ENCODE measurements around the gene PRR33.

PRR33 gene

DNA sequence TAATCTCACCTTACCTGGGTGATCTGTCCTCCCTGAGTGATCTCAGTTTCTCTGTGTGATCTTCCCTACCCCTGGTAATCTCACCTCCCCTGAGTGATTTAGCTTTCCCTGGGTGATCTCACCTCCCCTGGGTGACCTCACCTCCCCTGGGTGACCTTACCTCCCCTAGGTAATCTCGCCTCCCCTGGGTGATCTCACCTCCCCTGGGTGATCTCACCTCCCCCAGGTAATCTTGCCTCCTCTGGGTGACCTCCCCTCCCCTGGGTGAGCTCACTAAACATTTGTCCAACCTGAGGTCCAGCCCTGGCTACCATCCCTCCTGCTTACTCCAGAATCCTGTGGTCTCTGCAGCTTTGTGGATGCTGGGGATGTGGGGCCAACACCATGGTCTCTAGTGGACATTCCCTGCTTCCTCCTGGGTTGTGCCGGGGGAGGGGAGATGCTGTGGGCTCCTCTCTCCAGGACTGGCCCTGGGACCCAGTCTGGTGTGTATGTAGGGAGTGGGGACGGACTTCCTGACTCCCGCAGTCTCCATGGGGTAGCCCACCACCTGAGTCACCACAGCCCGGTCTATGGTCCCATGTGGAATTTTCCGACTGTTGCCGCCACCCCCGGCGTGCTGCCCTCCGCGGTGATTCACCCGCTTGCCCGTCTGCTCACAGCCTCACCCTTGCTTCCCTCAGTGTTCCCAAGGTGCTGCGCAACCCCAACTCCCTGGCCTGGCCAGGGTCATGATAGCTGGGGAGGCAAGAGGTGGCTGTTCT lies 28.9 kb downstream of the PRR33 start:
- DNase-seq (ENCODE audit: low spot score) = no peak

DNA sequence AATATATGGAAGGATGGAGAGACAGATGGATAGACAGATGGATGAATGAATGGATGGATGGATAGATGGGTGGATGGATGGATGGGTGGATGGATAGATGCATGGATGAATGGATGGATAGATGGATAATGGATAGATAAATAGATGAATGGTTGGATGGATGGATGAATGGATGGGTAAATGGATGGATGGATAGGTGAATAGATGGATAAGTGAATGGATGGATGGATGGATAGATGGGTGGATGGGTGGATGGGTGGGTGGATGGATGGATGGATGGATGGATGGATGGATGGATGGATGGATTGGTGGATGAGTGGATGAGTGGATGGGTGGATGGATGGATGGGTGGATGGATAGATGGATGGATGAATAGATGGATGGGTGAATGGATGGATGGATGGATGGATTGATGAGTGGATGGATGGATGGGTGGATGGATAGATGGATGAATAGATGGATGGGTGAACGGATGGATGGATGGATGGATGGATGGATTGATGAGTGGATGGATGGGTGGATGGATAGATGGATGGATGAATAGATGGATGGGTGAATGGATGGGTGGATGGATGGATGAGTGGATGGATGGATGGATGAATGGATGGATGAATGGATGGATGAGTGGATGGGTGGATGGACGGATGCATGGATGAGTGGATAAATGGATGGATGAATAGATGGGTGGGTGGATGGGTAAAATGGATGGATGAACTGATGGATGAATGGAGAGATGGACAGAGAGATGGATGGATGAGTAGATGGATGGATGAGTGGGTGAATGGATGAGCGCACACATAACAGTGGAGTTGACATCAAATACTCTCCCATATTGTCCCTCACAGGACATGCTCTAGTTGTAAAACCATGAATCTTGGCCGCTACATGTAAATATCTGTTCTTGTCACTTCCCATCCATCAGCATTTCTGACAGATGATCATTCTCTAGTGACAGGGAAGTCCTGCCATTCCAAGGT lies 30.0 kb downstream of the PRR33 start:
- DNase-seq (ENCODE audit: low spot score) = no peak

DNA sequence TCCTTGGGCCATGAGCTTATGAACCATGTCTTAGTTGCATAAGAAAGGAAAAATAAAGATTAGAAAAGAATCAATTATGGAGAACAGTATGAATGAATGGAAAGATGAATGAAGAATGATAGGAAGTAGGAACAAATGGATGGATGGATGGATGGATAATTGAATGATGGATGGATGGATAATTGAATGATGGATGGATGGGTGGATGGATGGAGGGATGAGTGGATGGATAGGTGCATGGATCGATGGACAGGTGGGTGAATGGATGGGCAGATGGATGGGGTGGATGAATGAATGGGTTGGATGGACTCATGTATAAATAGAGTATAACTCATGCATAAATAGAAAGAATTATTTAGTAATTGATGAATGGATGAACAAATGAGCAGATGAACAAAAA lies 31.6 kb downstream of the PRR33 start:
- DNase-seq (ENCODE audit: low spot score) = no peak

DNA sequence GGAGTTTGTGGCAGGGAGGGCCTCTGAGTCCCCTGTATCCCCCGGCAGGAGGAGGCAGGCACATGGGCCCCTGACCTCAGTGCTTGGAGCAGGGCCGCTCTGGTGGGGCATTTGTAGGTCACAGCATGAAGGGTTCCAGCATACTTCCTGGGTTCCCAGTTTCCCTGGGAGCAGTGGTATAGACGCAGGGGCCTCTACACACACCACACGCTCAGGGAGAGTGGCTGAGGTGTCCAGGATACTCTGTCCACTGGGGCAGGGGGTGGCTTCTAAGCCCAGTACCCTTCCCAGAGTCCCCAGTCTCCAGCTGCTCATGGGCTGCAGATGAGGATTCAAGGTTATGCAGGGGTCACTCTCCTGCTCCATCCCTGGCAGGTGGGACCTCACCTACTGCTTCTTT lies 32.7 kb downstream of the PRR33 start:
- no peak for DNase-seq (ENCODE audit: low spot score)

DNA sequence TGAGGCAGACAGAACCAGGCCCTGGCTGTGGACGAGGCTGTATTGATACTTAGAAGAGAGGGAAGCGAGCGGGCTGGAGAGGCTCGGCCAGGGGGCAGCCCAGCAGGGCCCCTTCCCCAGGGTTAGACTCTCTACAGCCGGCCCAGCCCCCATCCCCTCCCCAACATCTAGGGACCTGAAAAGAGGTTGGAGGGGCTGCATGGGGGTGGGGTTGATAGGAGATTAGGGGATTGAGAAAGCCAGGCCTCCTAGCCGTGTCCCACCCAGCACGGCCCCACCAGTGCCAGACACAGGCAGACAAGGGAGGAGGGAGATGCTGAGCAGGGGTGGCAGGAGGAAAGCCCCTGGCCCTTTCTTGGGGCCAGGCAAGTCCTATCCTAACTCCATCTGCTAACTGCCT lies 33.1 kb downstream of the PRR33 start:
- no peak for DNase-seq (ENCODE audit: low spot score)

DNA sequence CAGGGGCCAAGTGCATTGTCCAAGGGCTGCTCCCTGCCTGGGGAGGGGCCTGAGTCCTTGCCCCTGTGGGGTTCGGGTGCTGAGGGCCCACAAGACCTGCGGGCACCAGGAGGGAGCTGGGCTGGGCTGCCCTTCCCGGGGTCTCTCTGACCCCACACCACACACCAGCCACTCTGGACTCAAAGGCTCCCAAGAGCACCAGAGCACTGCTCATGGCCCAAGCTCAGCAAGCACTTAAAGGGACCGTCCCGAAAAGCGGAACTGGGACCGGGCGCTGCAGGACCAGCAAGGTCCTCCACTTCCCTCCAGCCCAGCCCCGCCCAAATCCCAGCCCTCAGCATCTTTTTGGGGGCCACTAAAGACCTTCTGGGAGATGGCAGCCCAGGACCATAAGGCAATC lies 33.5 kb downstream of the PRR33 start:
- no peak for DNase-seq (ENCODE audit: low spot score)

DNA sequence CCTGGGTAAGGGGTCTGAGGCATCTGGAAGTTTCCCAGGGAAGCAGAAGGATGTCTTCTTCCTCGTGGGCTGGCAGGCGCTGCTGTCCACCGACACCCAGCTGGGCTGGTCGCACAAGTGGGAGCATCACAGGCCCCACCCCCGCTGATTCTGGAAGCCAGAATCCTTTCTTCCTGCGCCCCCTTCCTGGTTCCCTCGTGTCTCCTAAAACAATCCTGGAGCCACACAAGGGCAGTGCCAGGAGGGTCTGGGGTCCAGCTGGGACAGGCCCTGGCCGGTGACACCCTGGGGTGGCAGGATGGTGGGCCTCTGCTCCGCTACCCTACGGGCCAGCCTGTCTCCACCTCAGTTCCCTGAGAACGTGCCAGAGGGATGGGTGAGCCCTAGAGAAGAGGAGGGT lies 34.6 kb downstream of the PRR33 start:
- DNase-seq (ENCODE audit: low spot score) = no peak

DNA sequence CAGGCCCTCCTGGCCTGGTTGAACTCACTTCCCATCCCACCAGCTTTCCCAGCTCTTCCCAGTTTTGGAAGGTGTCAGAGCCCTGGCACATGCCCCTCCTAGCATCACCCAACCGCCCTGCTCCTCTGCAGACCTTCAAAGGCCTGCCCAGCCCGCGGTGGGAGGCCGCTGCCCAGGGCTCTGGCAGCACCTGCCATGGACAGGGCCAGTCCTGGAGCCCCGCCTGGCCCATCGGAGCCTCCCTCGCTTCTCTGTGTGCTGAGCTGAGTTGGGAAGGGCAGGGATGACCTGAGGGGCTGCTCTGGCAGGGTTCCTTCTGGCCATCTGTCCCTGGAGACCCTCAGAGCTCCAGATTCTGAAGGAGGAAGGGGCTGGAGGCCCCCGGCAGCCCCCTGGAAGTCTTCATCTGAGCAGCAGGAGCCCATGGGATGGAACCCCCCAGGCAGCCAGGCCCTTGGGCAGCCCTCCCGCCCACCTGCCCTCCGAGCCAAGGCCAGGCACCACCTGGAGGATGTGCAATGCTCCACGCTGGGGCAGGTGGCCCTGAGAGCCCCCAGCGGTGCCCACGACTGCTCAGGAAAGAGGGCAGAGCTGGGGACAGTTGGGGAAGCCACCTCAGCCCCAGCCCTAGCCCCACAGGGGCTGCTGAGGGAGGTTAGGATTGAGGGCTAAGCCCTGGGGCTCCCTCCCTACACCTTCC lies 35.2 kb downstream of the PRR33 start:
- DNase-seq (ENCODE audit: low spot score) = no peak

DNA sequence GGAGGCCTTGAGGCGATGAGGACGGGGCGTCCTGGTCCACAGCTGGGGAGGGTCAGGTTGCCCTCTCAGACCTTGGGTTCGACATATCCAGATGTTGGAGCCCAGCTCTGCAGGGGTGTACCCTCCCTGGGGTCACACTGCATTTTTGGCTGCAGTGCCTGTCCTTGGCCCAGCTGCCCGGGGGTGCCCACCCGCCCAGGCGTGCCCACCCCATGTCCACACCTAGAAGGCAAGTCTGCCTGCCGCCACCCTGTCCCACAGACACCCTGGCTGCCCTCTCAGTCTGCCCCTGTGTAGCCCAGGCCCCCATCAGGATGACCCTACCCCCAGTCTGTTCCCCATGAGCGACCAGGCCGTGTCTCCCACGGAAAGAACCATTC lies 35.8 kb downstream of the PRR33 start:
- DNase-seq (ENCODE audit: low spot score) = no peak

DNA sequence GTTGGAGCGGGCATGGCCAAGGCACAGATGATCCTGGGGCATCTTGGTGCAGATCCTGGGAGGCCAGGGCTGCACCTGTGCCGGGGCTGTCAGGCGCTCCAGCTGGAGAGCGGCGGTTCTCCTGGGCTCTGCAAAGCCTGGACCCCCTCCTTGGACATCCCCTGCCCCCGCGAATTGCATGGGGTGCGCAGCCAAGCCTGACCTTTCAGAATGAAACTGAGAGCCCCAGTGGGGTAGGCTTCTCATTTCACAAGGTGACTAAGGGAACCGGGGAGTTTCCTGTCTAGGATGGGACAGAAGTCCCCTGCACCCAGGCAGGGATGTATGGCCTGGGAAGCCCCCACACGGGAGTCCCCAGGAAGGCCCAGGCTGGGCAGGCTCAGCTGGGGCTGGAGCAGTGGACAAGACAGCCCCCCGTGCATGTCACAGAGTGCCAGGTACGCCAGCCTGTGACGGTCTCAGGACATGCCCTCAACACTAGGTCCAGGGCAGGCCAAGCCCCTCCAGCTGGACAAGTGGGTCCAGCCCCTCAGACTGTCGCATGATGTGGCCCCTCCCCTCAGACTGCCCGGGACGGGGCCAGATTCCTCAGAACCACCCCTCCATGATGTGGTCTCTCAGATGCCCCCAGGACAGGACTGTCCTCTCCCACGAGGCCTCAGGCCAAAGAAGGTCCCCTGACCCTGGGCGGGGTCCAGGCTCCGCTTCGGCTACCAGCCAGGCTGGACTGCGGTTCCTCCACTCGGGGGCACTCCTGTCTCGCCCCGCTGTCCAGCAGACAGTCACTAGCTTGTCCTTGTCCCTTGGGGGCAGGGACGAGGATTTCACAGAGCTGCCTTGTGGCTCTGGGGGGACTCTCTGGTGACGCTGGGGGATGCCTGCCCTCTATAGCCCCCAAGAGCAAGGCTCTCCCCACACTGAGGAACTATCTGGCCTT lies 36.5 kb downstream of the PRR33 start:
- DNase-seq (ENCODE audit: low spot score) = no peak

DNA sequence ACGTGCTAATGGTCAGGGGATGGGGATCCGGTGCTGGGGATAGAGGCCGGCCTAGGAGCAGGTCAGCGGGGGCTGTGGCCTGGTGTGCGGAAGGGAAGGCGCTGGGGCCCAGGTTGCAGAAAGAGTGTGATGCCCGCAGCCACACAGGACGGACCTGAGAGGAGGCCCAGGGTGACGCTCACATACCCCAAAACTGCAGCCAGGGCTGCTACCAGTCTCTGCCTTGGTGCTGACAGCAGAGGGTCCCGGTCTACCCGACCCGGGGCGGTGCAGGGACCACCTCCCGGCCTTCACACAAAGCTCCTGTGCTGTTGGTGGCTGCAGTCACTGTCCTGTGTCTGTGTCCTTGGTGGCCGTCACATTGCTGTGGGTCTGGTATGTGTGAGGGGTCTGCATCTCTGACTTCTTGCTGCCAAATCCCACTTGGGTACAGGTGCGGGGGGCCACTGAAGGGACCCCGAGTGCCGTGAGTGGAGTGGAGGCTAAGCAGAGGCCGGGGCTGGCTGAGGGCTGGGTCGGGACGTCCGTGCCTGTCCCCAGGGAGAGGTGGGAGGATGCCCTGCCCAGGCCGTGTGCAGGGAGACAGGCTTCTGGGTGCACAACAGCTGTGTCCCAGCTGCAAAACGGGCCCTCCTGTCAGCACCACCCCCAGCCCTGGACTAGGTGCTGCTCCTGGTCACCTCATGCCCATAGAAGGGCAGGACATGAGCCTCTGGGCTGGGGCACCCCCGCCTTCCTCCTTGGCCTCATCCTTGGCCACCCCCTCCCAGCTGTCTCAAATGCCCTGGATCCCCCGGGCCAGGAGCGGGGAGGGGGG lies 37.4 kb downstream of the PRR33 start:
- no peak for DNase-seq (ENCODE audit: low spot score)

DNA sequence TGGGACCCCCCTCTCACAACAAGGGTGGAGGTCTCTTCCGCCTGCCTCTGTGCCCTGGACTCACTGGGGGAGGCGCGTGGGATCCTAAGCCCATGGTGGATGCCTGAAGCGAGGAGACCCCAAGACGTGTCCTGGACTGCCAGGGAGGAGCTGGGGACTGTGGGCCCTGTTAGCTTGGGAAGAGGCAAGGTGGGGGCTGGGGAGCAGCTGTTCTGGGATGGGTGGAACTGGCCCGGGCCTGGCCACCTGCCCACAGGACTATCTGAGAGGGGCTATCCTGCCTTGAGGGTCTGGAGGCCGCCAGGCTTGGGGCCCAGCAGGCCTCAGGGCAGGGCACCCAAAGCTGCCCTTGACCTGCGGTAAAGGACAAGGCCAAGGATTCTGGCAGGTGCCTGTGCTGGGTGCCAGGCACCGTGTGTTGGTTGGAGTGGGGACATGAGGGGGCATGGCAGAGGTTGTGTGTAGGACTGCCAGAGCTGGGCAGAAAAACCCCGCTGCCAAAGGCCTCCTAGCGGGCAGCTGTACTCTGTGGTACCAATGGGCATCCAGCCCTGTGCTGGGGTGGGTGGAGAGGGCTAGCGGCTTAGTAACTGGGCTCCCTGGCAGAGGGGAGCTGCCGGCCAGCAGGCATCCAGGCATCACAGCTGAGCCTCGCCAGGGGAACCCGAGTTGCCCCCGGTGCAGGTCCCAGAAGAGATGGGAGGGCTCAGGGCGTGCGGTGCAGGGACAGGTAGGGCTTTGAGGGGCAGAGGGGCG lies 38.1 kb downstream of the PRR33 start:
- DNase-seq (ENCODE audit: low spot score) = no peak

DNA sequence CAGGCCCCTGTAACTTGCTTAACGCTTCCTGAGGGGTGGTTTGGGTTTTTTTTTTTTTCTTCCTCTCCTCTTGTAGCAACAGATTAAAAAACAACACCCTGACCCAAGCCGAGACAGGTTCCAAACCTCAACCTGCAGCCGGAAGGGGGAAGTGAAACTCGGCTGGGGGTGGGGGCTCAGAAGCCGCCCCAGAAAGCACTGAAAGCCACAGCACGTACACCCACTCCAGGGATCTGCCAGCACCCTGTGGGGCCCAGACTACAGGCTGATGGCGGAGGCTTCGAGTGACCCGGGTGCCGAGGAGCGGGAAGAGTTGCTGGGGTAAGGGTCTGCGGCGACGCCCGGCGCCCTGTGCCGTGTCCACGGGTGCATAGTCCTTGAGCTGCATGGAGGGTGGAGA lies 38.8 kb downstream of the PRR33 start, which contains the start of gene LSP1:
Gene LSP1 (plus strand): TSS at position 208 of the 400 bp plus-strand sequence. CDS start 61 bp downstream, at position 269.
- DNase-seq (ENCODE audit: low spot score) = no peak

DNA sequence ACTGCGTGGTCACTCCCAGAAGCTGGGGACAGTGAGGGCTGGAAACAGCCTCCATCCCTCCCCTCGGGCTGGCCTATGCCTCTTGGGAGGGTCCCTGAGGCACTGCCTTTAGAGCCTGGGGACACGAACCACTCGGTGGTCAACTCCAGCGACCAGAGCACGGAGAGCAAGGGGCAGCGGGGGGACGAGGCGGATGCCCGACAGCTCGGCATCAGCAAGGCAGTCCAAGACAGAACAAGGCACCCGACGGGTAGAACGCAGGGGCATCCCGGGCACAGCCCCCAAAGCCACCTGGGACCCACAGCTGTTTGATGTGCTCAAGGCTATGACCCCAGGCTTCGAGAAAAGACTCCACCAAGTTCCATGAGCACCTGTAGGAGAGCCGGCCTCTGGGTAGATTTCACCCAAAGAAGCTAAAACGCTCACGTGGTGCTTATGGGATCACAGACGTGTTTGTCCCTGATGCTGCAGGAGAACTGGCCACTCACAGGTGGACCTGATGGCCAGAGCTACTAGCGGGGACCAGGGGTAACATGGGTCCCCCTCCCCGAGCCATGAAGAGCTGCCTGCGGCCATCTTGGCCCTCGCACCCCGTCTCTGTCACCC lies 39.3 kb downstream of the PRR33 start:
- DNase-seq (ENCODE audit: low spot score) = no peak

DNA sequence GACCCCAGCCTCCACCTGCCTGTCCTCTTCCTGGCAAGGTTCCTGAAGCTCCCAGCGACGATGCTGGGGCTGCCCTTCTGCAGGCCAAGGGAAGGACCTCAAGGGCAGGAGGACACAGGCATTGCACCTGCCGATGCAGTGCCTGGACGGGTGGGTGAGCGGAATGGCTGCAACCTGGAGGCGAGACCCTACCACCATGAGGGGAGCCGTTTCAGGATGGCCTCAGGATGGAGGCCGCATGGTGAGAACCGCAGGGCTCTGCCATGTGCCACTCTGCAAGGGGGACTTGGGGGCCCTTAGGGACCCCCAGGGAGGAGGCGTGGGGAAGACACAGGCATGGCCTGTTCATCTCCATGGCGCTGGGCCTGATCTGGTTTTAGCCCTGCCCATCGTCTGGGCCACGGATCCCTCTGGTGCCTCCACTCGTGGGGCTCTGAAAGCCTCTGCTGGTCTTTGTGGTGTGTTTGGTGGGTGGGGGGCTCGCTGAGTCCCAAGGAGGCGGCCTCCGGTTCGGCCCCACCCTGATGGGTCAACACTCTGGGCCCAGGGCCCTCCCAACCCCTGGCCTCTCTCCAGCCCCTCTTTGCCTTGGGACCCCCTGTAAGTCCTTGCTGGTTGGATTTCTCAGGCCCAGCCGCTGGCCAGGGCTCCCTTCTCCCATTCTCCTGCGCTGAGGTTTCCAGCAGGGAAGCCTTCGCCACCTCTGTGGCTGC lies 40.1 kb downstream of the PRR33 start:
- no peak for DNase-seq (ENCODE audit: low spot score)

DNA sequence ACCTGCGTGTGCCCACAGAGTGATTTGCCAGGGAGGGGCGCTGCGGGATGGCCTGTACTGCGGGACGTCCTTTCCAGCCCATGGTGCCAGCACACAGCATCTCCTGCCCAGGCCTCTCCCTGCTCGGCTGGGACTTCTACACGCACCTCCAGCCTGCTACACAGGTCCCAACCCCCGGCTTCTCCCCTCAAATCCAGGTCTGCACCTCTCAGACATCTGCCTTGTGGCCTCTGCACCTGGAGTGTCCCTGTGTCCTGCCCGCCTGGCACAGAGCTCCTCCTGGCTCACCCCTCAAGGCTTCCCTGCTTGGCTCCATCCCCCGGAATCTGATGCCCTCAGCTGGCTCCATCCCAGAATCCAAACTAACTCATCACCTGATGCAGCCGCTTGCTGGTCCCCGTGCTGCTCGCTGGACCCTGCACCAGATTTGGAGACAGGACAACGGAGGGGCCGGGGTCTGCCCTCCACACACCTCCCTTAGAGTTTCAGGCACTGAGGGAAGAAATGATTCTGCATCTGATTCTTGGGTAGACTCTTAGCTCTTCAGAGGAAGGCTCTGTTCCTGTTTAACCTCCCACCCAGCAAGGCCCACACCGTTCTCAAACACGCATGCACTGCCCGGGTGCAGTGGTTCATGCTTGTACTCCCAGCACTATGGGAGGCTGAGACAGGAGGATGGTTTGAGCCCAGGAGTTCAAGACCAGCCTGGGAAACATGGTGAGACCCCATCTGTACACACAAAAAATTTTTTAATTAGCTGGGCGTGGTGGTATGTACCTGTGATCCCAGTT lies 42.9 kb downstream of the PRR33 start:
- DNase-seq (ENCODE audit: low spot score) = no peak

DNA sequence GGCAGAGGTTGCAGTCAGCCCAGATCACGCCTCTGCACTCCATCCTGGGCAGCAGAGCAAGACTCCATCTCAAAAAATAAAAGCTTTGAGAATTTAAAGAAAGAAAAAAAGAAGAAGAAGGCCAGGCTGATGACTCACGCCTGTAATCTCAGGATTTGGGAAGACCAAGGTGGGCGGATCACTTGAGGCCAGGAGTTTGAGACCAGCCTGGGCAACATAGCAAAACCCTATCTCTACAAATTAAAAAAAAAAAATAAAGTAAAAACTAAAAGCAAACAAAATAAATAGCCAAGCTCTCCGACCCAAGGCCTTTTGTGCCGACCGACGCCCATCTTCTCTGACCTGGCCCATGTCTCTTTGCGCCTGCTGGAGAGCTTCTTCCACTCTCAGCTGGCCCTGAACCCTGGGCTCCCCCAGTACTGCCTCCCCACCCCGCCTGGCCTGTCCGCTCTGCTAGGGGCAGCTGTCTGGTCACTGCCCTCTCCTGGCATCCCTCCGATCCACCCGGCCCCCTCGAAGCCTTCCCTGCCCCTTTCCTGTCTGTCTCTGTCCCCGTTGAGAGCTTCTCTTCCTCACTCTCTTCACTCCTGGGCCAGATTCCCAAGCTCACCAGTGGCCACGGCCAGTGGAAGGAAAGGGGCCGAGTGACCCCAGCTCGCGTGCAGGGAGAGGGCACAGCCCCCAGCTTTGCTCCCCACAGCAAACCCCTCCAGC lies 43.6 kb downstream of the PRR33 start:
- DNase-seq (ENCODE audit: low spot score) = no peak

Data from D341Med (cell line).